LNCAP (cell line): ENCODE measurements around the gene LCTL.

ENCODE experiments used
- TF ChIP-seq, protein P1 (sequence below): fragments of 450-650 bp; IDR thresholded peaks from 2 replicates; pipeline ENCODE4 v1.5.1; 2017; ENCODE audit warnings: mild to moderate bottlenecking

Gene LCTL

GRCh38 chr15:66608159-66608558 lies 42.4 kb upstream of the LCTL start:
- TF ChIP-seq, protein P1, sequence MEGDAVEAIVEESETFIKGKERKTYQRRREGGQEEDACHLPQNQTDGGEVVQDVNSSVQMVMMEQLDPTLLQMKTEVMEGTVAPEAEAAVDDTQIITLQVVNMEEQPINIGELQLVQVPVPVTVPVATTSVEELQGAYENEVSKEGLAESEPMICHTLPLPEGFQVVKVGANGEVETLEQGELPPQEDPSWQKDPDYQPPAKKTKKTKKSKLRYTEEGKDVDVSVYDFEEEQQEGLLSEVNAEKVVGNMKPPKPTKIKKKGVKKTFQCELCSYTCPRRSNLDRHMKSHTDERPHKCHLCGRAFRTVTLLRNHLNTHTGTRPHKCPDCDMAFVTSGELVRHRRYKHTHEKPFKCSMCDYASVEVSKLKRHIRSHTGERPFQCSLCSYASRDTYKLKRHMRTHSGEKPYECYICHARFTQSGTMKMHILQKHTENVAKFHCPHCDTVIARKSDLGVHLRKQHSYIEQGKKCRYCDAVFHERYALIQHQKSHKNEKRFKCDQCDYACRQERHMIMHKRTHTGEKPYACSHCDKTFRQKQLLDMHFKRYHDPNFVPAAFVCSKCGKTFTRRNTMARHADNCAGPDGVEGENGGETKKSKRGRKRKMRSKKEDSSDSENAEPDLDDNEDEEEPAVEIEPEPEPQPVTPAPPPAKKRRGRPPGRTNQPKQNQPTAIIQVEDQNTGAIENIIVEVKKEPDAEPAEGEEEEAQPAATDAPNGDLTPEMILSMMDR, result no peak

DNA sequence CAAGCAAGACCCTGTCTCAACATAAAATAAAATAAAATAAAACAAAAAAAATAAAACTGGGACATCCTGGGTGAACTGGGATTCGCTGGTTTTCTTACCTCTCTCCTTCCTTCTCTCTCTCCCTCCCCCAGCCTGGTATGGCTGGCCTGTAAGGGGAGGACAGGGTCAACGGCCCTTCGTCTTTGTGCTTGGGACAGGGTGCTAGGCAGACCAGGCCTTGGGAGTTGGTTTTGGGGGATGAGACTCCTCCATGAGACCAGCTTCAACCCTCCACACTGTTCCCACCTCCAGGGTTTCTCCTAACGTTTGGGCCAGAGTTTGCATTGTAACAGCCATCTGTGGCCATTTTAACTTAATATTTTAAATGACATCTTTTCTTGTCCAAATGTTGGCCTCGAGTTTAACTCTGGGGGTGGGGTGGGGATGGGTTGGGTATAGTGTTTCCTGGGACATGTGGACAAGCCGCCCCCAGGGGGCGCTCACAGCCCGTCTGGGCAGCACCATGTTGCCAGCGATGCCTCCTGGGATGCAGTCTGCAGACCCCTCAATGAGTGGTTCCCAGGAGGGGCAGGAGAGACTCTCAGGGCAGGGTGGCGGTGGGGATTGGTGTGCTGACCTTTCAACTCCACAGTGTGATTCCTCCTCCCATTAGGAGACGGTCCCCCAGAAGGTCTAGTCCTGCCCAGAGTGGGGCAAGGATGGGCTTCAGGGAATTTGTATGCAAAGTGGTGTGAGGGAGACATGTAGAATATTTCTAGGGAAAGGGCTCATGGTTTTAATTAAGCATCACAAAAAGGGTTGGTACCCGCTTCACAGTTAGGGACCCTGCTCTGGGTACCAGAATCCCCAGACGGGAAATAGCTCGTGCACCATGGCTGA lies 37.7 kb upstream of the LCTL start:
- TF ChIP-seq, protein P1, result peak; percentile 82

DNA sequence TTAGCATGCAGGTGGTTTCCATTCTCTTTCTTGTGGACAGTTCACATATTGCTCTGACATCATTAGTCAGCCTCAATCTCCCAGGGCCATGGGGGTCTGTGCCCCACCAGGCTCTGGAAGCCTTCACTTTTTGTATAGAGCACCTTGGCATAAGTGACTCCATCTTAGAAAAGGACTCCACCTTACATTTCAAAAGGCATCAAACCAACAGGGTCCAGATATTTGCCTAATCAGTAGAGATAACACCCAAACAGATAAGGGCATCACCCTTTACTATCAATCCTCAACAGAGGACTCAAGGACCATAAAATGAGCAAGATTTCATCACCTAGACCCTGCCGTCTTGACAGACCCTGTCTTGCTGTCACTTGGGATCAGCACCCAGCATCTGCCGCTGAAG lies 35.7 kb upstream of the LCTL start:
- TF ChIP-seq, protein P1, result no peak

- TF ChIP-seq, protein P1, result no peak
These were observed 34.4 kb upstream of the LCTL start for GRCh38 chr15:66600240-66600627.

DNA sequence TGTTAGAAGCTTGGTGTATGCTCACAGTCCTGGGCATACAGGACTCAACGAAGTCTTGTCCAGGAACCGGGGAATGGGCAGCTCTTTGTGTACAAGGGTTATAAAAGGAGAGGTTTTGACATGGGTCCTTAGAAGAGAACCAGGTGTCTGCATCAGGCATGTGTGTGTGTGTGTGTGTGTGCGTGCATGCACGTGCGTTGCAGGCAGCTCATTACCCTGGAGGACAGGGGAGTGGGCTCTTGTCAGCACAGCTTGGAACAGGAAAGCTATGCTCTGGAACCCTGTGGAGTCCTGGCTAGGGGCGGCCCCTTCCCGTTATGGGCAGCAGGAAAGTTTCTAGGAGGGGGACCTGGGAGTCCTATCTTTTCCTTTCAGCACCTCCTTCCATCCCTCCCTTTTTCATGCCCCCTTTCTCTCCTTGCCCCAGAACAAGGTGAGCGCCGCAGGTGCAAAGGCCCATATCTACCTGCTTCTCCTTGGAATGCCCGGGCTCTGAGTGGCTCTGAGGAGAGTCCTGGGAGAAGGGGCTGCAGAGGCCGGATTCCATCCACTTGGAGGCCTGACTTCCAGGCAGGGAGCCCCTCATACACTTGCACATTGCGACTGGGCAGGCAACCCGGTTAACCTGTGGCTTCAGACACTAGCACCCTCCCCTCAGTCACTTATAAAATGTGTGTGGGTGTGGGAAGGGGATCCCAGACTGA lies 33.9 kb upstream of the LCTL start:
- TF ChIP-seq, protein P1, result no peak

GRCh38 chr15:66598095-66598815 lies 32.5 kb upstream of the LCTL start:
- TF ChIP-seq, protein P1, result no peak

DNA sequence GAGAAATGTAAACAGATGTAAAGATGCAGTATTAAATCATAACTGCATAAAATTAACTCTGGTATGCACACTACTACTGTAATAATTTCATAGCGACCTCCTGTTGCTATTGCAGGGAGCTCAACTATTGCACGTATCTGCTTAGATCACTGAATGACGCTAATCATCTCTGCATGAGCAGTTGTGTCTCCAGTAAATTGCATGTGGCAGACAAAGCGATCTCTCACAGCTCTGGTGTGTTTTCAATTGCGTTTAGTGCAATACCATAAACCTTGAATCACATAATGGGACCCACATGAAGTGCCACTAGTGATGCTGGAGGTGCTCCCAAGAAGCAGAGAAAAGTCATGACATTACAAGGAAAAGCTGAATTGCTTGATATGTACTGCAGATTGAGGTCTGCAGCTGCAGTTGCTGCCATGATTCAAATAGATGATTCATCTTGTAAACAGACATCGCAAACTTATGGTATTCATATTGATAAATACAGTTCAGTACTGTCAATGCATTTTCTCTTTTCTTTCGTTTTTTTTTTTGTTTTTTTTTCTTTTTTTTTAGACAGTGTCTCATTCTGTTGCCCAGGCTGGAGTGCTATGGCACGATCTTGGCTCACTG lies 30.2 kb upstream of the LCTL start:
- TF ChIP-seq, protein P1, result no peak
